ENCODE measurements around the gene CIB2. TPM values are rescaled to one million over a fixed set of nuclear protein-coding genes. Genes with fewer than 3 reads are reported as not detected.

Gene CIB2
- 21.2 TPM for total RNA-seq
- long read RNA-seq, transcript CIB2-201 (6 exons, 1,598 nt) = major isoform, 13 of 26 reads
- long read RNA-seq, partial matches to known transcripts = 7 of 26 reads
- long read RNA-seq, other reads (novel, unspliced or antisense) = 5 of 26 reads

DNA sequence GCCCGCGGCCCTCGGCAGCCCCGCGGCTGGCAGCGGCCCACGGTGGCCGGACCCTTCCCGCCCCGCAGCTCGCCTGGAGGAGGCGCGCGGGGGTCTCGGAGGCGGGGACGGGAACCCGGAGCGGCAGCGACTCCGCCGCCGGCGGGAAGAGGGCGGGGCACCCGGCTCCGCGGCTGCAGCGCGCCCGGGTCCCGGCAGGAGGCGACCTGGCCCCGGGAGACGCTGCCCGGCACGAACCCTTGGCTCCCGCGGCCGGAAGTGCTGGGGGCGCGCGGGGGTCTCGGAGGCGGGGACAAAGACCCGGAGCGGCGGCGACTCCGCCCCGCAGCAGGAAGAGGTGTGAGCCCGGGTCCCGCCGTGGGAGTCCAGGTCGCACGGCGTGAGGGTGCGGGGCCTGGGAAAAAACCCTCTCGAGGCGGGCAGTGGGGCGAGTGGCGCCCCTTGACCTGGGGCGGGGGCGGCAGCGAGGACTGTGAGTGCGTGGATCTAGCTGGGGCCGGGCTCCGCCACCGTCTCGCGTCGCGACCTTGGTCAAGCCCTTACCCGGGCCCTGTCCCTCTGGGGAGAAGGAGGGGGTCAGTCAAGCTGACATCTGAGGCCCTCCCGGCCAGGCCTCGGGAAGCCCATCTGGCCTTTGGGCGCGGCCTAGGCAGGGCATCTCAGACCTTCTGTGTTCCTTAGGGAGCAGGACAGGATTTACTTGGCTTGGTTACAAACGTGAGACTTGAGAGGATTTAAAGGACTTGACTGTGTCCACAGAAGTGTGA, at the start of gene CIB2:
Gene CIB2, minus strand, starts transcription at position 151 of the 767 bp plus-strand sequence. CDS start 230 bp downstream, outside the sequence.
- intact Hi-C loops (cut with DNase I) = loop anchor here (2.0 to 5.0 kb wide), 3 partner anchors 17 to 111 kb away; partner anchors contain the start of gene IDH3A
- DNase-seq (ENCODE audit: missing footprints) = peak; percentile 86
- peak; percentile 89 for ATAC-seq

DNA sequence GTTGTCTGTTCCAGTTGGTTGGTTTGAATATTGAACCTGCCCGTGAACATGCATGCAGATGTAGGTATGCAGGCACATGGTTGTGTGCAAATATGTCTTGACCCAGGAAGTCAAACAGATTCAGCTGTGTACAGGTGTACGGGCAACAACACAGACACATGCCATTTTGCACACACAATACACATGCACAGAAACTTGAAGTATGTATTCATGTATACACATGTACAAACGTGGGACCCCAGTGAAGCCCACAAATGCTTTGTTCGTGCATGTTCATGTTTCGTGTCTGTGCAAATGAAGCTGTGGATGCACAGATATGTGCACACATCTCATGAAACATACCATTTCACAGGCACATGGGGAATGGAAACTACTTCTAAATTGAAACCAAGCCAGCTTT, 48.7 kb upstream of the CIB2 start:
- intact Hi-C loops (cut with DNase I) = loop anchor here (5.0 kb wide), 1 partner anchor 48 kb away; the partner anchor contains the start of gene CIB2
- no peak for ATAC-seq
- no peak for DNase-seq (ENCODE audit: missing footprints)

DNA sequence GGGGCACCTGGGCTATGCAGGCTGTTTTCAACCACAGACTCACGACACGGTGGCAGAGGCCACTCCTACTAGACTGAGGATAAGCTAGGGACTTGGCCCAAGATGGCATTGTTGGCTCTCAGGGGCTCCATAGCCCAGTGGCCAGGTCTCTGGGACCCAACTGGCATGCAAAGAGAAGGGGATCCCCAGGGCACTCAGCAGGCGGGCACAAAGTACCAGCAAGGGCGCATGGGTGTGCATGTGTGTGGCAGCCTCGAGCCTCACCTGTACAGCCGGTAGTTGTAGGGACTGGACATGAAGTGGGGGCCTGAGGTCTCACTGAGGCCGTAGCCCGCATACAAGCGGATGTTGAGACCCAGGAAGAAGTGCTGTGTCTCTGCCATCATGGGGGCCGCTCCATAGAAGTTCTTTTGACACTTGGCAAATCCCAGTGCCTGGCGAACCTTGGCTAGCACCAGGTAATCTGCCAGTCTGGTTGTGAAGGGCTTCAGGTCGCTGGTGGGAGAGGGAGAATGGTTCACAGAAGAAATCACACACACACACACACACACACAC, 48.1 kb upstream of the CIB2 start:
- no peak for DNase-seq (ENCODE audit: missing footprints)
- intact Hi-C loops (cut with DNase I) = loop anchor here (5.0 kb wide), 1 partner anchor 47 kb away; the partner anchor contains the start of gene CIB2
- ATAC-seq = no peak

DNA sequence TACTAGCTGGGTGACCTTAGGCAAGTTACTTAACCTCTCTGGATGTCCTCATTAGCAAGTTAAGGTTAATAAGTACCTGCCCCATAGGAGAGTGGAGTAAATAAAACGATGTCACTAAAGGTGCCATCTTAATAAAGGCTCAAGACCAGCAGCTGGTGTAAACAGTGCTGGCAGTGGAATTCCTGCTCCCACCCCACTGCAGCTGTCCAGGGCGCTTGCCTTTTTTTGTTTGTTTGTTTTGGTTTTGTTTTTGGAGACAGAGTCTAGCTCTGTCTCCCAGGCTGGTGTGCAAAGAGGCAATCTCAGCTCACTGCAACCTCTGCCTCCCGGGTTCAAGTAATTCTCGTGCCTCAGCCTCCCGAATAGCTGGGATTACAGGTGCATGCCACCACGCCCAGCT, 46.8 kb upstream of the CIB2 start:
- ATAC-seq (no peak), DNase-seq (ENCODE audit: missing footprints) (no peak)
- intact Hi-C loops (cut with DNase I) = loop anchor here (5.0 kb wide), 1 partner anchor 46 kb away; the partner anchor contains the start of gene CIB2

DNA sequence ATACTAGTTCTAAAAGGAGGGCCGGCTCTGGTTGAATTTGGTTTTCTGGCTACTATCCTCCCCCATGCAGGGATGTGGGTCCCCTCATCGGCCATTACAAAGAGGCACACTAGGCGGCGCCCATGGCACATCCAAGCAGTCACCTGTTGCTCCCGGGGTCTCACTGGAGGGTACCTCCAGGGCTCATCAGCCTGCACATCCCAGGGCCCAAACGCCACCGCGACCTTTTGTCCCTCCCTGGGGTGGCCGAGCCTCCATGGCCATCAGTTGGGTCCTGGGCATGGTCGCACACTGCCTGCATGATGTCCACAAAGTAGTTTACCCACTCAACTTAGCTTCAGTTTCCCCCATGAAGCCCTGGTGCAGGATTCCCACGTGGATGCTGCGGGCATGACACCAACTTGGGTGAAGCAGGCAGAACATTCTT, 46.2 kb upstream of the CIB2 start:
- ATAC-seq = peak; percentile 51
- no peak for DNase-seq (ENCODE audit: missing footprints)
- intact Hi-C loops (cut with DNase I) = loop anchor here (1.0 to 5.0 kb wide), 2 partner anchors 45 to 64 kb away; partner anchors contain the start of gene CIB2

DNA sequence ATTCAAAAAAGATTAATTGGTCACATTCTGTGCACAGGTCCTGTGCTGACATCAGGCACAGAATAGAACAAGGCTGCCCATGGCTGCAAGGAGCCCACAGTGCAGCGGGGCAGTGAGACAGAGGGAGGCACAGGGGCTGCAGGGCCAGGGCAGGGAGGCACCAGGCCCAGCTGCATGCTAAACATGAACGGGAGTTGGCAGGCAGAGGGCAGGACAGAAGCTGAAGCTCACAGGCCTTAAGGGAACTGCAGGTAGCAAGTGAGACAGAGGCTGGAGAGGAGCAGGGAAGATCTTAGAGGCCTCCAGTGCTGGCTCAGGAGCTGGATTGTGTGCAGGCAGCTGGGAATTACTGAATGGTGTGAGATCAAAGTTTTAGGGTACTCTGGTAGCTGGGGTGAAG, 44.1 kb upstream of the CIB2 start:
- no peak for DNase-seq (ENCODE audit: missing footprints)
- no peak for ATAC-seq
- intact Hi-C loops (cut with DNase I) = loop anchor here (5.0 kb wide), 1 partner anchor 43 kb away; the partner anchor contains the start of gene CIB2

DNA sequence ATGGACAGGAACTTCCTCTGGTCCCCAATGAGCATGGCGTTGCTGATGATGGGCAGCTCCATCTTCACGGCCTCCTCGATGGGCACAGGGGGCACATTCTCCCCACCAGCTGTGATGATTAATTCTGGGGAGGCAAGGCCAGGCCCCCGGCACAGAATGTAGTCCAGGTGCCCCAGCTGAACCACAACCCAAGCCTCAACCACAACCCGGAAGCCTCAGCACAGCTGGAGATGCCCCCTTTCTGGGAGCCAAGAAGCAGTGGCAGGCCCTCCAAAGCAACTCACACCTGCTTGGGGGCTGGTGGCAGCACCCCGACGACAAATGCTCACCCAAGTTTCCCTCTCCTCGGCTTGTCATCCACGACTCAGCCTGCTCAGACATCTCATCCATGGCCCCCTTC, 43.2 kb upstream of the CIB2 start:
- no peak for ATAC-seq
- intact Hi-C loops (cut with DNase I) = no loop called here
- no peak for DNase-seq (ENCODE audit: missing footprints)

DNA sequence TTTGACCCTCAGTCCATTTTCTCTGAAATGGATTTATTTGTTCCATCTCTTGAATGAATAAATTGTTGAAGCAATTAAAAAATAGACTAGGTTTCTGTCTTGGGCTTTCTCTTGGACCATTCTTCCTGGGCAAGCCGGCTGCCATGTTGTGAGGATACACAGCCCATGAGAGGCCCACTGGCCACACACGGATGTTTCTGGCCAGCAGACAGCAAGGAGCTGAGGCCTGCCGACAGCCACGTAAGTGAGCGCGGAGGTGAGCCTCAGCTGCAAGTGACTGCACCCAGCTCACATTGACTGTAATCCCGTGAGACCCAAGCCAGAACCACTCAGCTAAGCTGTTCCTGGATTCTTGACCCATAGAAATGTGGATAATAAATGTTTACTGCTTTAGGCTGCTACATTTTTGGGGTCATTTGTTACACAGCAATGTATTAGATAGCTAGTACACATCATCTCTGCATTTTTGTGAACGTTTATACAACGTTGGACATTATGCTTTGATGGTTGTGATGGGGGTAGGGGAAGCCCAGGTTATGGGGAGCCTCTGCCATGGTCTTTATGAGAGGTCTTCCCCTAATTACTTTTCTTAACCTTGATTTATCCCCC, 40.7 kb upstream of the CIB2 start:
- no peak for DNase-seq (ENCODE audit: missing footprints)
- no peak for ATAC-seq
- intact Hi-C loops (cut with DNase I) = no loop called here

DNA sequence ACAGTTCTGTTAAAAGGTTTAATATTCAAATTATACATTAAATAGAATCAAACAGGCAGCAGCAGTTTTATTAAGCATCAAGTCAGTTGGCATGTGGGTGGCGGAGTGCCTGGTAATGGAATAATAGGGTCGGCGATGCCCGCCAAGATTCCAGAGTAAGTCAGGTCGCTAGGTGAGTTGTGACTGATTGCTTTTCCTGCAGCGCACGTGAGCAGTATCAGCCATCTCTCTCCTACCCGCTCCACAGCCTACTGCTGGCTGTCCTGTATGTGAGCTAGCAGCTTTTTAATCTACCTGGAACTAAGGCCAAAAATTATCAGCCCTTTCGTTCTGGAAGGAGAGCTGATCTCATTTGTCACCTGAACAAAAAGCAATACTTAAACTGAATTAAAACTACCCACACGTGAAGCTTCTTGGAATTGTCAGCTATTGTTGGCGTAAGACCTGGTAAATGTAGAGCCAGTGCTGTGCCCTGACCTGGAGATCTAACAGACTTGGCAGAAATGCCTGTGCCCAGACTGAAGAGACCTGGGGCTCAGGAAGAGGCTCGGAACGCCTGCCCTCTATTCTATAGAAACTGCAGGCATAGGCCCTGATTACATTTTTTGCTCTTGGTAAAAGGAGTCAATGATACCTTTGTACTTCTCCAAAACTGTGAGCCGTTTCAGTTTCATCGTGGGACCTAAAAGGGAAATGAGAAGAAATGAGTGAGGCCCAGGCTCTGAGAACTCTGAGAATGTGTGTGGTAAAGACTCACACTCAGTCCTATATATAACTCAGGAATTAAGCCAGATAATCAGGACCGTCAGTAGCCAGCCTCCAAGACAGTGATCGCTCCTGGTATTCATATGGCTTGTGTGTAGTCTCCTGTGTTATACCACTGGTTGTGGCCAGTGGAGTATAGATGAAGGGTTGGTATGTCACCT, 39.9 kb upstream of the CIB2 start:
- intact Hi-C loops (cut with DNase I) = no loop called here
- peak; percentile 38 for ATAC-seq

DNA sequence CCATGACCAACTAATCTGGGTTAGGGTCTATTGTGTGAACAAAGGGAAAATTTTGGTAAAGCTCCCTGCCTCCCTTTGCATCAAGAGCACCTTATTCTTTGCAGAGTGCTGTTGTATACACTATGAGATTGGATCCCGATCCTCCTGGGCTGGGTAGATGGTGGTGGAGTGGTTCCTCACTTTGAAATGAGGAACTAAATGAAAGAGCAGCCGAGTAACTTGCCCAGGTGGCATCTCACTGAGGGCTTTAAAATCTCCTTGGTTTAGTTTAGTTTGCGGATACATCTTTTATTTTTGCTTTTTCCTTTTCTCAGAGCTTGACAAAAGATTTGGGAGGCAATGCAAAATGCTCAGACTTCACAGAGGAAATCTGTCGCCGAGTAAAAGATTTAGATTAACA, 37.4 kb upstream of the CIB2 start:
- intact Hi-C loops (cut with DNase I) = no loop called here
- ATAC-seq = no peak
- DNase-seq (ENCODE audit: missing footprints) = no peak

More for the DNA sequence above, 39.9 kb upstream of the CIB2 start:
- no peak for DNase-seq (ENCODE audit: missing footprints)

DNA sequence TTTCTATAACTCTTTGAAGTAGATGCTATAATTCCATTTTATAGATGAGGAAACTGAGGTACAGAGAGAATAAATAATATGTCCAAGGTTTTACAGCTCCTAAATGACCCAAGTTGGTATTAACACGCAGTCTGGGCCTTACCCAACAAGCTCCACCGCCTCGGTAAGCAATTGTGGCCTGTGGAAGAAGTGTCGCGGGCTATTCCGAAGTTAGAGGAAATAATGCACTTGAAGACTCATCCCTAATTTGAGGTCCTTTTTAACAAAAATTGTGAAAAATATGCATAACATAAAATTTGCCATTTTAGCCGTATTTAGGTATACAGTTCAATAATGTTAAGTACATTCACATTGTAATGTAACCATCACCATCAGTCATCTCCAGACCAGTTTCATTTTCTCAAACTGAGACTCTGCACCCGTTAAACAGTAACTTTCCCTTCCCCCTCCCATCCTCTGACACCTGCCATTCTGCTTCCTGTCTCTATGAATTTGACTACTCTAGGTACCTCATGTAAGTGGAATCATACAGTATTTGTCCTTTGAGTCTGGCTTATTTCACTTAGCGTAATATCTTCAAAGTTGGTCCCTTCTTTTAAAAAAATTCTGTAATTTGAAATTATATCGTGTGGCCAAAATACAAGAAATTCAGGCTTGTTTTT, 36.1 kb upstream of the CIB2 start:
- ATAC-seq (no peak), DNase-seq (ENCODE audit: missing footprints) (no peak)
- intact Hi-C loops (cut with DNase I) = no loop called here

DNA sequence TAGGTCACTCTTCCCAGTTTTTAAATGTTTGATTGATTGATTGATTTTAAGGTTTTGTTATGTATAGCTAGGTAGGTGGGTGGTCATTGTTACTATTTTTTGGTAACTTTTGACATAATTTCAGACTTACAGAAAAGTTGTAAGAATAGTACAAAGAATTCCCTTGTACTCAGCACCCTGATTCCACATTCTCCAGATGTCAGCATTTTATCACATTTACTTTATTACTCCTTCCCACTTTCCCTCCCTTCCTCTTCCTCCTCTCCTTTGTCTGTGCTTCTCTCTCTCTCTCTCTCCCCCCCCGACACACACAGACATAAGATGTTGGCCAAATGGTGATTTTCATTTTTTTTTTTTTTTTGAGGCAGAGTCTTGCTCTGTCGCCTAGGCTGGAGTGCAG, 32.8 kb upstream of the CIB2 start:
- ATAC-seq = no peak
- intact Hi-C loops (cut with DNase I) = no loop called here
- no peak for DNase-seq (ENCODE audit: missing footprints)

DNA sequence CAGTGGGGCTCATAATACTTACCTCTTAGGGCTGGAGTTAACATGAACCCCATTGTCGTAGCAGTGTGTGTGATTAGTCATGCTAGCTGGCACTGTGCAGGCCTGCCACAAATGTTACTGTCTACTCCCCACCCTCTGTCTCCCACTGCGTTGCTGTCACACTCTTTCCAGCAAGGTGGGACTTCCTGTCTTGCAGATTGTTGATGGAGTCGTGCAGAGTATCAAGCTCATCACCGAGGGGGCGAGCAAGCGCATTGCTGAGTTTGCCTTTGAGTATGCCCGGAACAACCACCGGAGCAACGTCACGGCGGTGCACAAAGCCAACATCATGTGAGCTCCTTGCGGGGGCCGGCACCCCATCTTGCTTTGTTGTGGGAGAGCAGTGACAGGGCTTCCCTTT, 30.8 kb upstream of the CIB2 start:
- ATAC-seq (no peak), DNase-seq (ENCODE audit: missing footprints) (no peak)
- intact Hi-C loops (cut with DNase I) = no loop called here

DNA sequence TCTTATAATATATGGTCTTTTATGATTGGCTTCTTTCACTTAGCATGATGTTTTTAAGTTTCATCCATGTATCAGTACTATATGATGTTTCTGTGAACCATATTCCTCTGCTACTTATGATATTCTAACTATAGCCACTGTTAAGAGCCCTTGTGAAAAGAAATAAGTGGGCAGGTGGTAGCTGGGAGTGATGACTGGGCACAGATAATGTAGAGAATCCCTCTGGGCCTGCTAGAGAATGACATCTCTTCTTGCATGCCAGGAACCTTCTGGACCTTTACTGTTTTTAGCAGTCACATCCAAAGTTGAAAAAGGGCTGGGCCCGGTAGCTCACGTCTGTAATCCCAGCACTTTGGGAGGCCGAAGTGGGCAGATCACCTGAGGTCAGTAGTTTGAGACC, 28.1 kb upstream of the CIB2 start:
- ATAC-seq (peak; percentile 78), DNase-seq (ENCODE audit: missing footprints) (no peak)
- intact Hi-C loops (cut with DNase I) = no loop called here

DNA sequence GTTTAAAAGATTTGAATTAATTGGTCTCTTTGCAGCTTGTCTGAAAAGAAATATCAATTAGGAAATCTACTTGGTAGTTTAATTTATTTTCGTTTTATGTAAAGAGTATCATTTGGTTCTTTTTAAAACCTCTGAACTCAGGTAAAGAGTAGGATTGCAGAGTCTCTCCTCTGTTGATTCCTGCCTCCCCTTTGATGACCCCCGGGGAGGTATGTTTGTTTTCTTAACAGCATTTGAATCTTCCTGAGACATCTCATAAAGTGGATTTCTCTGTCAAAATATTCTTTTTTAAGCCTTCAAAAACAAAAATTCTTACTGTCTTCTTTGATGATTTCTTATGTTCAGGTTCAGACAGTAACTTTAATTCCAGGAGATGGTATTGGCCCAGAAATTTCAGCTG, 26.0 kb upstream of the CIB2 start:
- ATAC-seq = no peak
- intact Hi-C loops (cut with DNase I) = no loop called here
- no peak for DNase-seq (ENCODE audit: missing footprints)

DNA sequence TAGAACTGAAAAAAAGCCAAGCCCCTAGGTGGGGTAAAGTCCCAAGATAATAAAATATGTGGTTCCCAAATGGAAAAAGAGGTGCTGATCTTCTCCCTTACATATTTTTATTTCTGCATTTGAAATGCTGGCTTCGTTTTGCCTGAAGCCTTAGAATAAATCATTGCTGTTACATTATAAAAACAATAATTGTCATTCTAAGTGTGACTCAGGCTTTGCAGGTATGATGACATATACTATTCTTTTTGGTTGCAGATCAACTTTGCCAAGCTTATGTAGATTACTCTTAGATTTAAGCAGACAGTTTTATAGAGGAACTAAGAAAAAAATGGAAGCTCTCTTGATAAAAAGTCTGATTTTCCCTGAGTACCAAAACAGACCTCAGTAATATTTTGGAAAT, 25.4 kb upstream of the CIB2 start:
- intact Hi-C loops (cut with DNase I) = no loop called here
- DNase-seq (ENCODE audit: missing footprints) (no peak), ATAC-seq (no peak)

DNA sequence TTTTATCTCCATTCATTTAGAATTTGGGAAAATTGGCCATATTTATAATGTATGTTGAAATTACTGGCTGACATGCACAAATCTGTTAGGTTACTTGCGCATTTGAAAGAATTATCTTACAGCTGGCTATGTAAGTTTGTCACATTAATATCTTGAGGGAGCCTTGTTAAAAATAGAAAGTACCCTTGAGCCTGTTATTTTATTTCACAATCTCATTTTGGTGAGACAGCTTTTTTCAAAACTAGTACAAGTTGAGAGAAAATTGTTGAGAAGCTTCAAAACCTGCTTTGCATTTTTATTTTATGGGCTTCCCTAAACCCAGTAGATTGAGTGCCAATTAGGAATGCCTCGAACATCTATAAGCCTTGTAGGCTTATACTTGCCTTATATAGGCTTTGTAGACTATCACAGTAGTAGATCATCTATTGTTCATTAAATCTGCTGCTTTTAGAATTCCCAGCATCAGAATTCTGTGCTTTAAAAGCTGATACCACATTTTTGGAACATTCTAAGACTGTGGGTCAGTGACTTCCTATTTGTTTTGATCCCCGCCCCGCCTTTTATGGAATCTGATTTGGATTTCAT, 24.2 kb upstream of the CIB2 start:
- ATAC-seq (no peak), DNase-seq (ENCODE audit: missing footprints) (no peak)
- intact Hi-C loops (cut with DNase I) = no loop called here

DNA sequence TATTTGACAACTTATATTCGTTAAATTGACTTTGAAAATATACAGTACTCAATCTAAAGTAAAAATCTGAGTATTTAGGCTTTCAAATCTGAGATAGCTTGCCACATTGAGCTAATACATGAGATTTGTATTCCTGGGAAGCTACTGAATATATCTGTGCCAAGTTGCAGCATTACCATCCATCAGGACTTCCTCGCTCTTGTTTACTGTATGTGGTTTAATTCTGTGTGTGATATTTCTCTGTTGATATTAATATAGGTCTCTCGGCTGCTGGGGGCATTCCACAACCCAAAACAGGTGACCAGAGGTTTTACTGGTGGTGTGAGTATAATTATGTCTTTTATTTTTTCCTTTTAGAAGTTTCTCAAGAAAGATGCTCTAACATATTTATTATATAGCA, 23.7 kb upstream of the CIB2 start:
- DNase-seq (ENCODE audit: missing footprints) (no peak), ATAC-seq (no peak)
- intact Hi-C loops (cut with DNase I) = no loop called here

Measured in Right ventricle myocardium inferior (tissue), 1 donor.